ENCODE data around the gene ME3.
"Not testable (repeated sequence)": the region's sequence is repeated elsewhere in the genome, so short reads cannot be mapped to it uniquely, and the experiment has no call there.

Gene ME3

GRCh38 chr11:86621854-86622253, 50.6 kb downstream of the ME3 start:
- DNase-seq (ENCODE audit: low spot score) = no peak

GRCh38 chr11:86620891-86621521, 51.4 kb downstream of the ME3 start:
- no peak for DNase-seq (ENCODE audit: low spot score)

GRCh38 chr11:86619428-86619827, 53.0 kb downstream of the ME3 start:
- DNase-seq (ENCODE audit: low spot score) = not testable (repeated sequence)

GRCh38 chr11:86617502-86617901, 54.9 kb downstream of the ME3 start:
- DNase-seq (ENCODE audit: low spot score) = no peak

GRCh38 chr11:86615487-86615886, 56.9 kb downstream of the ME3 start:
- DNase-seq (ENCODE audit: low spot score) = no peak

- no peak for DNase-seq (ENCODE audit: low spot score)
These were observed 61.7 kb downstream of the ME3 start for GRCh38 chr11:86610559-86611341.

- peak; percentile 33 for DNase-seq (ENCODE audit: low spot score)
These were observed 64.1 kb downstream of the ME3 start for GRCh38 chr11:86608251-86608799.

GRCh38 chr11:86606836-86607481, 65.5 kb downstream of the ME3 start:
- DNase-seq (ENCODE audit: low spot score) = no peak

- DNase-seq (ENCODE audit: low spot score) = no peak
These were observed 66.1 kb downstream of the ME3 start for GRCh38 chr11:86606270-86606835.

GRCh38 chr11:86596861-86597586, 75.4 kb downstream of the ME3 start:
- DNase-seq (ENCODE audit: low spot score) = no peak

- DNase-seq (ENCODE audit: low spot score) = no peak
These were observed 76.5 kb downstream of the ME3 start for GRCh38 chr11:86595955-86596354.

GRCh38 chr11:86595451-86595850, 77.0 kb downstream of the ME3 start:
- no peak for DNase-seq (ENCODE audit: low spot score)

GRCh38 chr11:86594746-86595145, 77.7 kb downstream of the ME3 start:
- DNase-seq (ENCODE audit: low spot score) = no peak

GRCh38 chr11:86593833-86594232, 78.6 kb downstream of the ME3 start:
- no peak for DNase-seq (ENCODE audit: low spot score)

- peak; percentile 71 for DNase-seq (ENCODE audit: low spot score)
These were observed 79.6 kb downstream of the ME3 start for GRCh38 chr11:86592659-86593451.

- no peak for DNase-seq (ENCODE audit: low spot score)
These were observed 80.3 kb downstream of the ME3 start for GRCh38 chr11:86592047-86592591.

GRCh38 chr11:86591631-86592030, 80.8 kb downstream of the ME3 start:
- DNase-seq (ENCODE audit: low spot score) = no peak

GRCh38 chr11:86589856-86590589, 82.4 kb downstream of the ME3 start:
- DNase-seq (ENCODE audit: low spot score) = no peak

- DNase-seq (ENCODE audit: low spot score) = no peak
These were observed 83.2 kb downstream of the ME3 start for GRCh38 chr11:86589204-86589603.

GRCh38 chr11:86588566-86589090, 83.8 kb downstream of the ME3 start:
- no peak for DNase-seq (ENCODE audit: low spot score)
